Activated CD8-positive, alpha-beta memory T cell treated with anti-CD3 and anti-CD28 coated beads for 1 hour (primary cell): ENCODE data around the gene LRRIQ3.

Experiments used
- DNase-seq, 2 donors: peaks; one replicate each; pipeline ENCODE4 v3.0.0-alpha.2; 2020; ENCODE audit warnings: low read depth in 1 of 2; ENCODE audit errors: extremely low read depth in 1 of 2

LRRIQ3 gene

GRCh38 chr1:74113333-74113732, 84.6 kb downstream of the LRRIQ3 start:
- DNase-seq: no peak

GRCh38 chr1:74107394-74107793, 90.6 kb downstream of the LRRIQ3 start:
- DNase-seq: no peak

GRCh38 chr1:74091371-74091770, 106.6 kb downstream of the LRRIQ3 start:
- DNase-seq: no peak

- DNase-seq: no peak
These were observed 114.8 kb downstream of the LRRIQ3 start for GRCh38 chr1:74083128-74083527.

GRCh38 chr1:74065081-74065480, 132.9 kb downstream of the LRRIQ3 start:
- no peak for DNase-seq

GRCh38 chr1:74057719-74058118, 140.3 kb downstream of the LRRIQ3 start:
- DNase-seq: no peak

- no peak for DNase-seq
These were observed 144.6 kb downstream of the LRRIQ3 start for GRCh38 chr1:74053407-74053806.

GRCh38 chr1:74050386-74050785, 147.6 kb downstream of the LRRIQ3 start:
- DNase-seq: no peak

- DNase-seq: no peak
These were observed 159.9 kb downstream of the LRRIQ3 start for GRCh38 chr1:74038042-74038441.

GRCh38 chr1:74012583-74012982, 185.4 kb downstream of the LRRIQ3 start:
- DNase-seq: no peak

- DNase-seq: no peak
These were observed 186.2 kb downstream of the LRRIQ3 start for GRCh38 chr1:74011736-74012135.

- no peak for DNase-seq
These were observed 187.8 kb downstream of the LRRIQ3 start for GRCh38 chr1:74010206-74010605.

- no peak for DNase-seq
These were observed 192.4 kb downstream of the LRRIQ3 start for GRCh38 chr1:74005533-74005932.

- no peak for DNase-seq
These were observed 194.2 kb downstream of the LRRIQ3 start for GRCh38 chr1:74003806-74004205.

GRCh38 chr1:73998348-73998959, 199.5 kb downstream of the LRRIQ3 start:
- no peak for DNase-seq

GRCh38 chr1:73980324-73981040, 217.5 kb downstream of the LRRIQ3 start:
- no peak for DNase-seq

- DNase-seq: no peak
These were observed 218.3 kb downstream of the LRRIQ3 start for GRCh38 chr1:73979684-73980083.

- no peak for DNase-seq
These were observed 219.0 kb downstream of the LRRIQ3 start for GRCh38 chr1:73978964-73979363.
